Activated T-cell treated with anti-CD3 and anti-CD28 coated beads, Interleukin-2, amount 50 U/mL, for 72 hours (primary cell): Measurements from ENCODE around the gene STX8. TPM values are rescaled to one million over a fixed set of nuclear protein-coding genes. Genes with fewer than 3 reads are reported as not detected.
"Not testable (repeated sequence)": the region's sequence is repeated elsewhere in the genome, so short reads cannot be mapped to it uniquely, and the experiment has no call there.

Experiments
- ATAC-seq, 2 donors: fragments of 150-1000 bp; cut with Tn5 transposase; replicated peaks in 1 of 2; 2 replicates each; pipeline ENCODE4 v1.10.0; 2021; ENCODE audit warnings: moderate library complexity in 2 of 2, mild to moderate bottlenecking in 1 of 2
- DNase-seq, 2 donors: peaks; one replicate each; pipeline ENCODE4 v3.0.0; 2021 to 2022; ENCODE audit warnings: mixed read lengths in 1 of 2
- H3K27ac Mint-ChIP-seq: one replicate; pipeline ENCODE4 v1.8.0; 2022; ENCODE audit warnings: mild to moderate bottlenecking, moderate library complexity, mixed read lengths
- H3K27me3 Mint-ChIP-seq: one replicate; pipeline ENCODE4 v1.8.0; 2022; ENCODE audit warnings: low read depth, mixed read lengths
- H3K36me3 Mint-ChIP-seq, 2 donors: one replicate each; pipeline ENCODE4 v1.8.0; 2022; ENCODE audit warnings: mixed read lengths in 2 of 2, mild to moderate bottlenecking in 1 of 2; ENCODE audit not compliant: insufficient read depth in 2 of 2
- H3K4me1 Mint-ChIP-seq: one replicate; pipeline ENCODE4 v1.8.0; 2022; ENCODE audit warnings: low read depth, mixed read lengths
- H3K4me3 Mint-ChIP-seq, 2 donors: one replicate each; pipeline ENCODE4 v1.8.0; 2022; ENCODE audit warnings: mild to moderate bottlenecking in 2 of 2, mixed read lengths in 2 of 2, moderate library complexity in 2 of 2
- H3K9me3 Mint-ChIP-seq, 2 donors: one replicate each; pipeline ENCODE4 v1.8.0; 2022; ENCODE audit warnings: mixed read lengths in 2 of 2
- total RNA-seq, 2 donors: library from RNA; stranded (reverse); gene quantifications; one replicate each; pipeline ENCODE4 v1.2.3, GENCODE V29; 2022

STX8 gene
- total RNA-seq, 2 donors from 2014 or later: 53.8 to 61.3 TPM

GRCh38 chr17:9382626-9383025 is 193.0 kb downstream of the STX8 start:
- Mint-ChIP-seq H3K4me3 (no peak overlapping the region), H3K4me1 (no peaks in the 10 kb centered on the region), H3K27ac (no peak overlapping the region), H3K27me3 (no peaks in the 10 kb centered on the region), H3K36me3 (peaks cover 2 to 4% of the 10 kb centered on the region in 2 donors), H3K9me3 (no peaks in the 10 kb centered on the region)
- DNase-seq: no peak
- ATAC-seq: no peak

- no peaks in the 10 kb centered on the region for H3K4me1 Mint-ChIP-seq
- peaks cover 6 to 7% of the 10 kb centered on the region in 2 donors for H3K36me3 Mint-ChIP-seq
- DNase-seq (no peak), ATAC-seq (no peak)
- no peak overlapping the region for H3K4me3 Mint-ChIP-seq
- no peaks in the 10 kb centered on the region for H3K27me3 Mint-ChIP-seq
- H3K9me3 Mint-ChIP-seq: peaks cover 0 to 2% of the 10 kb centered on the region in 2 donors
- H3K27ac Mint-ChIP-seq: no peak overlapping the region
These were observed 194.6 kb downstream of the STX8 start for GRCh38 chr17:9381068-9381467.

GRCh38 chr17:9380361-9380760 is 195.3 kb downstream of the STX8 start:
- Mint-ChIP-seq H3K36me3 (peaks cover 6 to 7% of the 10 kb centered on the region in 2 donors), H3K4me3 (no peak overlapping the region), H3K9me3 (peaks cover 0 to 2% of the 10 kb centered on the region in 2 donors), H3K27ac (no peak overlapping the region), H3K27me3 (no peaks in the 10 kb centered on the region), H3K4me1 (no peaks in the 10 kb centered on the region)
- ATAC-seq (no peak), DNase-seq (no peak)

- not testable (repeated sequence) for H3K9me3 Mint-ChIP-seq, H3K4me3 Mint-ChIP-seq, H3K4me1 Mint-ChIP-seq, H3K27ac Mint-ChIP-seq, H3K27me3 Mint-ChIP-seq, ATAC-seq, H3K36me3 Mint-ChIP-seq, DNase-seq
These were observed 199.4 kb downstream of the STX8 start for GRCh38 chr17:9376177-9376576.

- peak; percentile 78 to 95 for ATAC-seq
- H3K27ac Mint-ChIP-seq: no peak overlapping the region
These were observed 204.6 kb downstream of the STX8 start for GRCh38 chr17:9371019-9371418.

GRCh38 chr17:9370467-9370866 is 205.2 kb downstream of the STX8 start:
- Mint-ChIP-seq H3K27ac (no peak overlapping the region), H3K27me3 (no peaks in the 10 kb centered on the region), H3K9me3 (no peaks in the 10 kb centered on the region), H3K4me3 (no peak overlapping the region), H3K36me3 (no peaks in the 10 kb centered on the region), H3K4me1 (peaks cover 7% of the 10 kb centered on the region)
- DNase-seq (no peak), ATAC-seq (no peak)

More at GRCh38 chr17:9371019-9371418, 204.6 kb downstream of the STX8 start:
- Mint-ChIP-seq H3K4me1 (peaks cover 7% of the 10 kb centered on the region), H3K4me3 (peak overlapping the region in 1 of 2 donors; percentile 58), H3K27me3 (no peaks in the 10 kb centered on the region), H3K9me3 (no peaks in the 10 kb centered on the region), H3K36me3 (peaks cover 0 to under 1% of the 10 kb centered on the region in 2 donors)
- DNase-seq: no peak

- no peak for ATAC-seq
- Mint-ChIP-seq H3K27me3 (no peaks in the 10 kb centered on the region), H3K36me3 (no peaks in the 10 kb centered on the region), H3K4me3 (no peak overlapping the region), H3K9me3 (no peaks in the 10 kb centered on the region), H3K27ac (no peak overlapping the region), H3K4me1 (peaks cover 13% of the 10 kb centered on the region)
- no peak for DNase-seq
These were observed 207.0 kb downstream of the STX8 start for GRCh38 chr17:9368631-9369030.

GRCh38 chr17:9367156-9367555 is 208.5 kb downstream of the STX8 start:
- ATAC-seq (no peak), DNase-seq (no peak)
- Mint-ChIP-seq H3K27me3 (no peaks in the 10 kb centered on the region), H3K4me1 (peaks cover 17% of the 10 kb centered on the region), H3K9me3 (no peaks in the 10 kb centered on the region), H3K27ac (no peak overlapping the region), H3K4me3 (no peak overlapping the region), H3K36me3 (no peaks in the 10 kb centered on the region)

GRCh38 chr17:9364837-9365430 is 210.7 kb downstream of the STX8 start:
- no peaks in the 10 kb centered on the region for H3K36me3 Mint-ChIP-seq
- H3K27ac Mint-ChIP-seq: no peak overlapping the region
- no peaks in the 10 kb centered on the region for H3K27me3 Mint-ChIP-seq
- no peaks in the 10 kb centered on the region for H3K9me3 Mint-ChIP-seq
- ATAC-seq (no peak), DNase-seq (no peak)
- no peak overlapping the region for H3K4me3 Mint-ChIP-seq
- H3K4me1 Mint-ChIP-seq: peaks cover 11% of the 10 kb centered on the region

GRCh38 chr17:9363440-9364350 is 211.9 kb downstream of the STX8 start:
- Mint-ChIP-seq H3K4me3 (peak overlapping the region in 1 of 2 donors; percentile 42), H3K4me1 (peaks cover 11% of the 10 kb centered on the region), H3K9me3 (no peaks in the 10 kb centered on the region), H3K36me3 (no peaks in the 10 kb centered on the region), H3K27me3 (no peaks in the 10 kb centered on the region), H3K27ac (no peak overlapping the region)
- DNase-seq (peak; percentile 26 to 38), ATAC-seq (peak; percentile 95)

- H3K27ac Mint-ChIP-seq: no peak overlapping the region
- H3K4me3 Mint-ChIP-seq: no peak overlapping the region
- H3K27me3 Mint-ChIP-seq: no peaks in the 10 kb centered on the region
- ATAC-seq: no peak
- no peaks in the 10 kb centered on the region for H3K36me3 Mint-ChIP-seq
- H3K9me3 Mint-ChIP-seq: no peaks in the 10 kb centered on the region
- no peak for DNase-seq
- H3K4me1 Mint-ChIP-seq: peaks cover 11% of the 10 kb centered on the region
These were observed 214.2 kb downstream of the STX8 start for GRCh38 chr17:9361188-9361955.

GRCh38 chr17:9360677-9361081 is 214.9 kb downstream of the STX8 start:
- no peak for DNase-seq
- Mint-ChIP-seq H3K4me1 (peaks cover 11% of the 10 kb centered on the region), H3K9me3 (no peaks in the 10 kb centered on the region), H3K36me3 (no peaks in the 10 kb centered on the region), H3K27me3 (no peaks in the 10 kb centered on the region), H3K4me3 (no peak overlapping the region), H3K27ac (no peak overlapping the region)
- ATAC-seq: no peak

- H3K4me3 Mint-ChIP-seq: no peak overlapping the region
- H3K36me3 Mint-ChIP-seq: no peaks in the 10 kb centered on the region
- H3K4me1 Mint-ChIP-seq: no peaks in the 10 kb centered on the region
- no peak overlapping the region for H3K27ac Mint-ChIP-seq
- H3K27me3 Mint-ChIP-seq: no peaks in the 10 kb centered on the region
- DNase-seq: no peak
- H3K9me3 Mint-ChIP-seq: no peaks in the 10 kb centered on the region
- no peak for ATAC-seq
These were observed 219.1 kb downstream of the STX8 start for GRCh38 chr17:9356488-9356911.
